M059J (cell line): ENCODE data around the gene GALNT18. TPM values are rescaled to one million over a fixed set of nuclear protein-coding genes. Genes with fewer than 3 reads are reported as not detected.

Experiments
- DNase-seq: peaks from one replicate; pipeline ENCODE4 v3.0.0-alpha.2; 2012; ENCODE audit warnings: low read depth
- total RNA-seq: library from RNA; depleted of rRNA; stranded (reverse); fragments of >200 nt; shearing (Covaris generic); gene quantifications from 2 replicates; pipeline ENCODE4 v1.2.3, GENCODE V29; 2014

The GALNT18 gene
- total RNA-seq, 1 experiment from 2014 or later = 0.64 TPM

- DNase-seq = no peak
Measured at GRCh38 chr11:11500744-11501487, 120.9 kb downstream of the GALNT18 start.

- DNase-seq = no peak
Measured at GRCh38 chr11:11499300-11499699, 122.5 kb downstream of the GALNT18 start.

- DNase-seq = no peak
Measured at GRCh38 chr11:11498195-11498594, 123.6 kb downstream of the GALNT18 start.

- DNase-seq = no peak
Measured at GRCh38 chr11:11496879-11497278, 124.9 kb downstream of the GALNT18 start.

- no peak for DNase-seq
Measured at GRCh38 chr11:11494348-11494747, 127.5 kb downstream of the GALNT18 start.

GRCh38 chr11:11493698-11494097, 128.1 kb downstream of the GALNT18 start:
- DNase-seq = no peak

GRCh38 chr11:11491589-11491988, 130.2 kb downstream of the GALNT18 start:
- no peak for DNase-seq

- no peak for DNase-seq
Measured at GRCh38 chr11:11491014-11491413, 130.8 kb downstream of the GALNT18 start.

GRCh38 chr11:11486423-11486822, 135.4 kb downstream of the GALNT18 start:
- DNase-seq = no peak

GRCh38 chr11:11486002-11486401, 135.8 kb downstream of the GALNT18 start:
- no peak for DNase-seq

- DNase-seq = no peak
Measured at GRCh38 chr11:11483627-11484026, 138.2 kb downstream of the GALNT18 start.

- DNase-seq = no peak
Measured at GRCh38 chr11:11482730-11483129, 139.1 kb downstream of the GALNT18 start.

- no peak for DNase-seq
Measured at GRCh38 chr11:11481371-11481770, 140.4 kb downstream of the GALNT18 start.

GRCh38 chr11:11480971-11481370, 140.8 kb downstream of the GALNT18 start:
- no peak for DNase-seq

- DNase-seq = no peak
Measured at GRCh38 chr11:11478687-11479086, 143.1 kb downstream of the GALNT18 start.

- no peak for DNase-seq
Measured at GRCh38 chr11:11477695-11478420, 143.9 kb downstream of the GALNT18 start.

- DNase-seq = no peak
Measured at GRCh38 chr11:11476971-11477645, 144.7 kb downstream of the GALNT18 start.

- DNase-seq = no peak
Measured at GRCh38 chr11:11476499-11476898, 145.3 kb downstream of the GALNT18 start.

GRCh38 chr11:11472106-11472505, 149.7 kb downstream of the GALNT18 start:
- DNase-seq = no peak

GRCh38 chr11:11471201-11471600, 150.6 kb downstream of the GALNT18 start:
- no peak for DNase-seq

GRCh38 chr11:11468954-11469353, 152.9 kb downstream of the GALNT18 start:
- DNase-seq = peak; percentile 21

GRCh38 chr11:11467312-11467711, 154.5 kb downstream of the GALNT18 start:
- no peak for DNase-seq

- DNase-seq = no peak
Measured at GRCh38 chr11:11464555-11464954, 157.2 kb downstream of the GALNT18 start.
